Lower lobe of right lung (tissue), 2 donors: ENCODE data around the gene INPP5A. TPM values are rescaled to one million over a fixed set of nuclear protein-coding genes. Genes with fewer than 3 reads are reported as not detected.

Experiments
- ATAC-seq, 2 donors: fragments of 200-7000 bp; cut with Tn5 transposase; one replicate each; pipeline ENCODE4 v1.9.1; 2020 to 2022; ENCODE audit warnings: mild to moderate bottlenecking in 2 of 2, moderate library complexity in 2 of 2
- DNase-seq: peaks from one replicate; pipeline ENCODE4 v3.0.0-alpha.2; 2020
- H3K27ac ChIP-seq: fragments of 200-600 bp; one replicate; pipeline ENCODE4 v1.8.0; 2022
- H3K27me3 ChIP-seq: fragments of 200-600 bp; one replicate; pipeline ENCODE4 v1.8.0; 2022; ENCODE audit warnings: low read depth
- H3K36me3 ChIP-seq: fragments of 200-600 bp; one replicate; pipeline ENCODE4 v1.8.0; 2022; ENCODE audit warnings: mild to moderate bottlenecking
- H3K4me1 ChIP-seq: fragments of 200-600 bp; one replicate; pipeline ENCODE4 v1.8.0; 2022
- H3K4me3 ChIP-seq: fragments of 200-600 bp; one replicate; pipeline ENCODE4 v1.8.0; 2022; ENCODE audit warnings: mild to moderate bottlenecking
- H3K9me3 ChIP-seq: fragments of 200-600 bp; one replicate; pipeline ENCODE4 v1.8.0; 2022
- CTCF ChIP-seq: fragments of 200-600 bp; IDR thresholded peaks from one replicate; pipeline ENCODE4 v1.8.0; 2022; ENCODE audit warnings: antibody characterized with exemption, mild to moderate bottlenecking
- intact Hi-C: fragments of 100-400 bp; cut with DNase I; formaldehyde crosslinking; loops from one replicate; pipeline ENCODE4 v1.11.0; 2022
- total RNA-seq: library from RNA; stranded (reverse); fragmentation: NEBNext Ultra II Directional; extraction: Animal tissue kit (Norgen Biotek cat#: 25700); gene quantifications from one replicate; pipeline ENCODE4 v1.2.1, GENCODE V29; 2021
- donor health status: DM: no; HTN: yes; CAD: no; lungs with severe emphysema.

The INPP5A gene
- total RNA-seq, 1 donor from 2014 or later: 34.1 TPM

DNA sequence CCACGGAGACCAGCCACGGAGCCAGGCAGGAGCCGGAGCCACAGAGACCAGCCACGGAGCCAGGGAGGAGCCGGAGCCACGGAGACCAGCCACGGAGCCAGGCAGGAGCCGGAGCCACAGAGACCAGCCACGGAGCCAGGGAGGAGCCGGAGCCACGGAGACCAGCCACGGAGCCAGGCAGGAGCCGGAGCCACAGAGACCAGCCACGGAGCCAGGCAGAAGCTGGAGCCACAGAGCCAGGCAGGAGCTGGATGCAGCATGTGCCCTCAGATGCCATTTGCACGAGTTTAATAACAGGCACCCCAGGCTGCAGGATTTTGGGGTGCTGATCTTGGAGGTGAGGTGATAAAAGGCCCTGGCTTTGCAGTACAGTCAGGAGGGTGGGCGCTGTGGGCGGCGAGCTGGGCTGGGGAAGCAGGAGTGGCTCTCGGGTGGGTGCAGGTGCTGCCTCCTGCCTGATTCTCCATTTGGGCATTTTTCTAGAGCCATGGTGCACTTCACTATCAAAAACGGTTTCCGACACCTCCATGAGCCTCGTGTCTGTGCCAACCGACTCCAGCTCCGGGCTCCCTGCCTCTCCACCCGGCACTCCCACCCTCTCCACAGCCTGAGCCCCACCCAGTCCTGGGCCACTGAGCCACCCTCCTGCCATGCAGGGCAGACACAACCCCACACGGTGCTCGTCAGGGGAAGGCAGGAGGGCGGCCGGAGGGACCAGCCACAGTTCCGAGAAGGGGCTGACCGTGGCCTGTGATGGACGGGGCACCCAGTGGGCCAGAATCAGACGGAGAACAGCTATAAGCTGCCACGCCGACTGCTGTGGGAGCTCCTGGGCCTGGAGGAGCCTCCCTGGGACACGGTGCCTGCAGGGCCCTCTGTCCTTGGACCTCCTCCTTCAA lies 289.2 kb downstream of the INPP5A start:
- TF ChIP-seq CTCF: no peak
- DNase-seq: no peak

DNA sequence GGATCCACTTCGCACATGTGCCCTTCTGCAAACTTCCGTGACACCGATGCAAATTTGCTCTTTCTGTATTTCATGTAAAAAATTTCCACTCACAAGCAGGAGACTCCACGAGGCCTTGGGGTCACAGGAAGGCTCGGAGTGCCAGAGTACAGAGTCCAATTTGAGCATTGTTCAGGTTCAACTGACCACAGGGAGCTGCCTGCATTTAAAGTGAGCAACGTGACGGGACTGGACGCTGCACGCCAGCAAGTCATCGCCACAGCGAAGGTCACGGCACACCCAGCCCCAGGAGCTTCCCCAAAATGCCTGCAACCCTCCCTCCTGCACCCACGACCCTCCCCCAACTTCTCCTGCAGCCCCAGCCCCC lies 289.8 kb downstream of the INPP5A start:
- Histone ChIP-seq H3K36me3 (no peaks in the 10 kb centered on the region), H3K27me3 (no peaks in the 10 kb centered on the region), H3K27ac (no peak overlapping the region), H3K9me3 (no peaks in the 10 kb centered on the region), H3K4me1 (no peaks in the 10 kb centered on the region), H3K4me3 (no peak overlapping the region)
- DNase-seq: no peak
- intact Hi-C loops: no loop called here
- TF ChIP-seq CTCF: no peak
- ATAC-seq: no peak

More for the DNA sequence above, 289.2 kb downstream of the INPP5A start:
- Histone ChIP-seq H3K9me3 (no peaks in the 10 kb centered on the region), H3K4me1 (no peaks in the 10 kb centered on the region), H3K27ac (no peak overlapping the region), H3K36me3 (no peaks in the 10 kb centered on the region), H3K27me3 (no peaks in the 10 kb centered on the region), H3K4me3 (no peak overlapping the region)
- intact Hi-C loops: no loop called here
- ATAC-seq: no peak

DNA sequence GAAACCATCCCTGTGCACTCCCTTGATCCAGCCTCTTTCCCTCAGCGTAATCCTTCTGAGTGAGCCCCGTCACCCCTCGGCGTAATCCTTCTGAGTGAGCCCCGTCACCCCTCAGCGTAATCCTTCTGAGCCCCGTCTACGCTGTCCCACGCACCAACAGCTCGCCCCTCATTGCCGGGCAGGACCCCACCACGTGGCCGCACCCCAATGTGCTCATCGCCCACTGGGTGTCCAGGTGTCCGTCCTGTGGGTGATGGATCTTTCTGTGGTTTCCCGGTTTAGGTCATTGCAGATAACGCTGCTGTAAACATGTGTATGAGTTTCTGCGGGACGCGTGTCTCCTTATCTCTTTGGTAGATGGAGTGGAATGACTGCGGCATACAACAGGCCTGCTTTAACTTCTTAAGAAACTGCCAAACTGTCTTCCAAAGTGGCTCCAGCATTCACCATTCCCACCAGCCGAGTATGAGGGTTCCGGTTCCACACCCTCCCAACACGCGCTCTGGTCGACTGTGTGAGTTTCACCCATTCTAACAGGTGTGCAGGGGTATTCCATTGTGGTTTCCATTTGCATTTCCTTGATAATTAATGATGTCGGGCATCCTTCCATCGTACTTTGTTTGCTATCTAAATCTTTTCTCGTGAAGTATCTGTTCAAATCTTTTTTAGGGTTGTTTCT lies 290.4 kb downstream of the INPP5A start:
- DNase-seq: no peak
- Histone ChIP-seq H3K4me3 (no peak overlapping the region), H3K4me1 (no peaks in the 10 kb centered on the region), H3K27ac (no peak overlapping the region), H3K27me3 (peaks cover 5% of the 10 kb centered on the region), H3K9me3 (no peaks in the 10 kb centered on the region), H3K36me3 (no peaks in the 10 kb centered on the region)
- TF ChIP-seq CTCF: no peak
- no peak for ATAC-seq
- intact Hi-C loops: no loop called here

DNA sequence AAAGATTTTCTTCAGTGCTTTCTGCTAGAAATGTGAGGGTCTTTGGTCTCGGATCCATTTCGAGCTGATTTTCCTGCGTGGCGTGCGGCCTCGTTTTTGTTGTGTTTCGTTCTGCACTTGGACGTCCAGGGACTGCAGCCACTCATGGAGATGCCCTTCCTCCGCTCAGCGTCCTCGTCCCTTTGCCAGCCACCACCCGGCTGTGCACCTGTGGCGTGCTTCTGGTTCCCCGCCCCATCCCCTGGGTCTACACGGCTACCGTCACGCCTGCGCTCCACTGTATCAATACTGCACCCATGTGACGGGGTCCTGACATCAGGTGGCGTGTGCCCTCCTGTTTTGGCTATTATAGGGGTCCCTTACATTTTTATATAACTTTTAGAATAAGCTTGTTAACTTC lies 291.1 kb downstream of the INPP5A start:
- no peak for TF ChIP-seq CTCF
- intact Hi-C loops: no loop called here
- no peaks in the 10 kb centered on the region for H3K4me1 ChIP-seq
- H3K36me3 ChIP-seq: no peaks in the 10 kb centered on the region
- ATAC-seq (no peak), DNase-seq (no peak)
- no peak overlapping the region for H3K27ac ChIP-seq
- H3K27me3 ChIP-seq: peaks cover 12% of the 10 kb centered on the region
- H3K4me3 ChIP-seq: no peak overlapping the region
- no peaks in the 10 kb centered on the region for H3K9me3 ChIP-seq

GRCh38 chr10:132829403-132829802 lies 291.8 kb downstream of the INPP5A start:
- ATAC-seq (no peak), DNase-seq (no peak)
- no peak overlapping the region for H3K4me3 ChIP-seq
- H3K27me3 ChIP-seq: peaks cover 19% of the 10 kb centered on the region
- no peak overlapping the region for H3K27ac ChIP-seq
- H3K4me1 ChIP-seq: no peaks in the 10 kb centered on the region
- TF ChIP-seq CTCF: no peak
- intact Hi-C loops: no loop called here
- H3K9me3 ChIP-seq: no peaks in the 10 kb centered on the region
- H3K36me3 ChIP-seq: no peaks in the 10 kb centered on the region
